WTC11 (cell line): ENCODE data around the gene FBXL7. TPM values are rescaled to one million over a fixed set of nuclear protein-coding genes. Genes with fewer than 3 reads are reported as not detected.

Experiments used
- ATAC-seq: fragments of 200-7000 bp; cut with Tn5 transposase; 2 replicates; pipeline ENCODE4 v1.10.0; 2021; ENCODE audit warnings: mild to moderate bottlenecking, moderate library complexity
- CTCF ChIA-PET: fragments of 300-600 bp; sonication (Branson Sonifier 250); formaldehyde crosslinking; loops from one replicate; lab custom pipeline; 2021; ENCODE audit warnings: antibody characterized with exemption; lab: Charles Lee
- POLR2A ChIA-PET: fragments of 350-600 bp; sonication (Branson Sonifier 250); formaldehyde crosslinking; loops from one replicate; lab custom pipeline; 2021; ENCODE audit warnings: antibody characterized with exemption; lab: Charles Lee
- DNase-seq: peaks from one replicate; pipeline ENCODE4 v3.0.0; 2021; ENCODE audit warnings: low spot score
- H3K27ac Mint-ChIP-seq: 2 replicates; pipeline ENCODE4 v1.8.0; 2021; ENCODE audit warnings: mixed read lengths
- H3K27me3 Mint-ChIP-seq: 2 replicates; pipeline ENCODE4 v1.8.0; 2021; ENCODE audit warnings: low read depth, mild to moderate bottlenecking, moderate library complexity, mixed read lengths
- H3K36me3 Mint-ChIP-seq: 2 replicates; pipeline ENCODE4 v1.8.0; 2021; ENCODE audit warnings: mixed read lengths
- H3K4me1 Mint-ChIP-seq: 2 replicates; pipeline ENCODE4 v1.8.0; 2022; ENCODE audit warnings: mixed read lengths
- H3K4me3 Mint-ChIP-seq: 2 replicates; pipeline ENCODE4 v1.8.0; 2021; ENCODE audit warnings: mild to moderate bottlenecking, moderate library complexity, mixed read lengths
- H3K9me3 Mint-ChIP-seq: 2 replicates; pipeline ENCODE4 v1.8.0; 2021; ENCODE audit warnings: mixed read lengths
- CBFB ChIP-seq: sonication (generic); formaldehyde crosslinking; IDR thresholded peaks from 2 replicates; pipeline ENCODE4 v1.8.1; 2022; ENCODE audit warnings: mild to moderate bottlenecking, low read depth, missing genetic modification reagents
- E2F4 ChIP-seq: sonication (generic); formaldehyde crosslinking; IDR thresholded peaks from 2 replicates; pipeline ENCODE4 v1.8.1; 2022; ENCODE audit warnings: low read depth, mild to moderate bottlenecking, moderate library complexity, missing genetic modification reagents, borderline replicate concordance
- E2F5 ChIP-seq: sonication (generic); formaldehyde crosslinking; IDR thresholded peaks from 2 replicates; pipeline ENCODE4 v1.8.1; 2022; ENCODE audit warnings: mild to moderate bottlenecking, moderate library complexity, missing genetic modification reagents
- ESRRA ChIP-seq: sonication (generic); formaldehyde crosslinking; IDR thresholded peaks from 2 replicates; pipeline ENCODE4 v1.8.1; 2022; ENCODE audit warnings: mild to moderate bottlenecking, missing genetic modification reagents, borderline replicate concordance
- JAZF1 ChIP-seq: fragments of 250-450 bp; sonication (Bioruptor Pico); IDR thresholded peaks from 2 replicates; pipeline ENCODE4 v1.9.0; 2021; ENCODE audit warnings: moderate library complexity, mild to moderate bottlenecking, inconsistent platforms
- KAT7 ChIP-seq: sonication (generic); formaldehyde crosslinking; IDR thresholded peaks from 2 replicates; pipeline ENCODE4 v1.8.1; 2023; ENCODE audit warnings: missing genetic modification reagents, mild to moderate bottlenecking, borderline replicate concordance
- MXD4 ChIP-seq: fragments of 250-450 bp; sonication (Bioruptor Pico); IDR thresholded peaks from 2 replicates; pipeline ENCODE4 v1.8.0; 2021; ENCODE audit warnings: mild to moderate bottlenecking, moderate library complexity, borderline replicate concordance
- NFE2L1 ChIP-seq: sonication (generic); formaldehyde crosslinking; IDR thresholded peaks from 2 replicates; pipeline ENCODE4 v1.8.1; 2023; ENCODE audit warnings: missing genetic modification reagents
- NR2C2 ChIP-seq: sonication (generic); formaldehyde crosslinking; IDR thresholded peaks from 2 replicates; pipeline ENCODE4 v1.8.0; 2022; ENCODE audit warnings: mild to moderate bottlenecking, missing genetic modification reagents
- OVOL2 ChIP-seq: fragments of 250-450 bp; sonication (Bioruptor Pico); IDR thresholded peaks from 2 replicates; pipeline ENCODE4 v1.9.0; 2021; ENCODE audit warnings: mild to moderate bottlenecking, borderline replicate concordance
- RELA ChIP-seq: sonication (generic); formaldehyde crosslinking; IDR thresholded peaks from 2 replicates; pipeline ENCODE4 v1.8.1; 2022; ENCODE audit warnings: missing genetic modification reagents, mild to moderate bottlenecking, borderline replicate concordance
- TEAD1 ChIP-seq: sonication (generic); formaldehyde crosslinking; IDR thresholded peaks from 2 replicates; pipeline ENCODE4 v1.8.0; 2022; ENCODE audit warnings: mild to moderate bottlenecking, missing genetic modification reagents
- ZBTB21 ChIP-seq: sonication (generic); formaldehyde crosslinking; IDR thresholded peaks from 2 replicates; pipeline ENCODE4 v1.8.1; 2023; ENCODE audit warnings: mild to moderate bottlenecking, missing genetic modification reagents, borderline replicate concordance
- ZNF121 ChIP-seq: sonication (generic); formaldehyde crosslinking; IDR thresholded peaks from 2 replicates; pipeline ENCODE4 v1.8.0; 2023; ENCODE audit warnings: missing genetic modification reagents
- ZNF219 ChIP-seq: sonication (generic); formaldehyde crosslinking; IDR thresholded peaks from 2 replicates; pipeline ENCODE4 v1.8.0; 2023; ENCODE audit warnings: missing genetic modification reagents, mild to moderate bottlenecking, borderline replicate concordance
- ZNF317 ChIP-seq: sonication (generic); formaldehyde crosslinking; IDR thresholded peaks from 2 replicates; pipeline ENCODE4 v1.8.1; 2023; ENCODE audit warnings: low read depth, mild to moderate bottlenecking, moderate library complexity, missing genetic modification reagents, borderline replicate concordance
- ZNF396 ChIP-seq: fragments of 250-450 bp; sonication (Bioruptor Pico); IDR thresholded peaks from 2 replicates; pipeline ENCODE4 v1.8.0; 2021; ENCODE audit warnings: mild to moderate bottlenecking, moderate library complexity, borderline replicate concordance
- ZNF512 ChIP-seq: sonication (generic); formaldehyde crosslinking; IDR thresholded peaks from 2 replicates; pipeline ENCODE4 v1.8.1; 2022; ENCODE audit warnings: missing genetic modification reagents, borderline replicate concordance
- total RNA-seq: library from RNA; stranded (reverse); gene quantifications from 3 replicates; pipeline ENCODE4 v1.2.3, GENCODE V29; 2021
- TF ChIP-seq, protein P1 (sequence below): sonication (generic); formaldehyde crosslinking; IDR thresholded peaks from 2 replicates; pipeline ENCODE4 v1.8.0; 2023; ENCODE audit warnings: mild to moderate bottlenecking, missing genetic modification reagents
- TF ChIP-seq, protein P2 (sequence below): sonication (generic); formaldehyde crosslinking; IDR thresholded peaks from 2 replicates; pipeline ENCODE4 v1.8.0; 2022; ENCODE audit warnings: mild to moderate bottlenecking, missing genetic modification reagents
- TF ChIP-seq, protein P3 (sequence below): fragments of 250-450 bp; sonication (Bioruptor Pico); IDR thresholded peaks from 2 replicates; pipeline ENCODE4 v1.9.0; 2021; ENCODE audit warnings: mild to moderate bottlenecking

Gene FBXL7
- total RNA-seq, 1 experiment from 2014 or later: 13.8 TPM

DNA sequence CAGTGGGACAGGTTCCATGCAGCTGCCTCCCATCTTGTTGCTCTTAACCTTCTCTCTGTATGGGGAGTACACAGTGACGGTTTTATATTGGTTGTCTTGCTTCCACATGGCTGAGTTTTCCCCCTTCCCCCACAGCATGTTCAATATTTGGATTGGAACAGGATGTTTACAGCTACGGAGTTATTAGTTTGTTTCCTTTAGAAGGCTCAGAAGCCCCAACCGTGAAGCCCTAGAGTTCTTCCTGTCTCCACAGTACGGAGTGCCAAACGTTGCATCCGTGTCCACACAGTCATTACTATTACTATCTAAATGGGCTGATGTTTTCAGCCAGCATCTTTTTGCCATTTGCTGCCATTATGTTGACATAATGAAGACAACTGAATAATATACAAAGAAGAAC is 402.1 kb downstream of the FBXL7 start:
- TF ChIP-seq ZNF317 (CRISPR knock-in tag): no peak
- TF ChIP-seq, protein P1, sequence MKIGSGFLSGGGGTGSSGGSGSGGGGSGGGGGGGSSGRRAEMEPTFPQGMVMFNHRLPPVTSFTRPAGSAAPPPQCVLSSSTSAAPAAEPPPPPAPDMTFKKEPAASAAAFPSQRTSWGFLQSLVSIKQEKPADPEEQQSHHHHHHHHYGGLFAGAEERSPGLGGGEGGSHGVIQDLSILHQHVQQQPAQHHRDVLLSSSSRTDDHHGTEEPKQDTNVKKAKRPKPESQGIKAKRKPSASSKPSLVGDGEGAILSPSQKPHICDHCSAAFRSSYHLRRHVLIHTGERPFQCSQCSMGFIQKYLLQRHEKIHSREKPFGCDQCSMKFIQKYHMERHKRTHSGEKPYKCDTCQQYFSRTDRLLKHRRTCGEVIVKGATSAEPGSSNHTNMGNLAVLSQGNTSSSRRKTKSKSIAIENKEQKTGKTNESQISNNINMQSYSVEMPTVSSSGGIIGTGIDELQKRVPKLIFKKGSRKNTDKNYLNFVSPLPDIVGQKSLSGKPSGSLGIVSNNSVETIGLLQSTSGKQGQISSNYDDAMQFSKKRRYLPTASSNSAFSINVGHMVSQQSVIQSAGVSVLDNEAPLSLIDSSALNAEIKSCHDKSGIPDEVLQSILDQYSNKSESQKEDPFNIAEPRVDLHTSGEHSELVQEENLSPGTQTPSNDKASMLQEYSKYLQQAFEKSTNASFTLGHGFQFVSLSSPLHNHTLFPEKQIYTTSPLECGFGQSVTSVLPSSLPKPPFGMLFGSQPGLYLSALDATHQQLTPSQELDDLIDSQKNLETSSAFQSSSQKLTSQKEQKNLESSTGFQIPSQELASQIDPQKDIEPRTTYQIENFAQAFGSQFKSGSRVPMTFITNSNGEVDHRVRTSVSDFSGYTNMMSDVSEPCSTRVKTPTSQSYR (CRISPR knock-in tag): no peak
- TF ChIP-seq NFE2L1: no peak
- no peak for TF ChIP-seq ZBTB21 (CRISPR knock-in tag)
- no peak for TF ChIP-seq ZNF512 (CRISPR knock-in tag)
- TF ChIP-seq JAZF1 (CRISPR knock-in tag): no peak
- no peak for TF ChIP-seq E2F5 (CRISPR knock-in tag)
- TF ChIP-seq, protein P2, sequence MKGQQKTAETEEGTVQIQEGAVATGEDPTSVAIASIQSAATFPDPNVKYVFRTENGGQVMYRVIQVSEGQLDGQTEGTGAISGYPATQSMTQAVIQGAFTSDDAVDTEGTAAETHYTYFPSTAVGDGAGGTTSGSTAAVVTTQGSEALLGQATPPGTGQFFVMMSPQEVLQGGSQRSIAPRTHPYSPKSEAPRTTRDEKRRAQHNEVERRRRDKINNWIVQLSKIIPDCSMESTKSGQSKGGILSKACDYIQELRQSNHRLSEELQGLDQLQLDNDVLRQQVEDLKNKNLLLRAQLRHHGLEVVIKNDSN (CRISPR knock-in tag): no peak
- TF ChIP-seq TEAD1 (CRISPR knock-in tag): no peak
- TF ChIP-seq, protein P3, sequence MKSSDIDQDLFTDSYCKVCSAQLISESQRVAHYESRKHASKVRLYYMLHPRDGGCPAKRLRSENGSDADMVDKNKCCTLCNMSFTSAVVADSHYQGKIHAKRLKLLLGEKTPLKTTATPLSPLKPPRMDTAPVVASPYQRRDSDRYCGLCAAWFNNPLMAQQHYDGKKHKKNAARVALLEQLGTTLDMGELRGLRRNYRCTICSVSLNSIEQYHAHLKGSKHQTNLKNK (CRISPR knock-in tag): no peak
- TF ChIP-seq NR2C2 (CRISPR knock-in tag): no peak
- TF ChIP-seq MXD4 (CRISPR knock-in tag): no peak
- no peak for TF ChIP-seq E2F4 (CRISPR knock-in tag)
- TF ChIP-seq ZNF396 (CRISPR knock-in tag): no peak
- POLR2A ChIA-PET: no interaction called here
- Mint-ChIP-seq H3K4me3 (no peak overlapping the region), H3K27me3 (no peaks in the 10 kb centered on the region), H3K36me3 (no peaks in the 10 kb centered on the region), H3K27ac (no peak overlapping the region), H3K9me3 (no peaks in the 10 kb centered on the region), H3K4me1 (0 out of 2 replicates have a peak, but pooled peaks cover 2% of the 10 kb centered on the region)
- no peak for ATAC-seq
- DNase-seq: no peak
- CTCF ChIA-PET: no interaction called here

DNA sequence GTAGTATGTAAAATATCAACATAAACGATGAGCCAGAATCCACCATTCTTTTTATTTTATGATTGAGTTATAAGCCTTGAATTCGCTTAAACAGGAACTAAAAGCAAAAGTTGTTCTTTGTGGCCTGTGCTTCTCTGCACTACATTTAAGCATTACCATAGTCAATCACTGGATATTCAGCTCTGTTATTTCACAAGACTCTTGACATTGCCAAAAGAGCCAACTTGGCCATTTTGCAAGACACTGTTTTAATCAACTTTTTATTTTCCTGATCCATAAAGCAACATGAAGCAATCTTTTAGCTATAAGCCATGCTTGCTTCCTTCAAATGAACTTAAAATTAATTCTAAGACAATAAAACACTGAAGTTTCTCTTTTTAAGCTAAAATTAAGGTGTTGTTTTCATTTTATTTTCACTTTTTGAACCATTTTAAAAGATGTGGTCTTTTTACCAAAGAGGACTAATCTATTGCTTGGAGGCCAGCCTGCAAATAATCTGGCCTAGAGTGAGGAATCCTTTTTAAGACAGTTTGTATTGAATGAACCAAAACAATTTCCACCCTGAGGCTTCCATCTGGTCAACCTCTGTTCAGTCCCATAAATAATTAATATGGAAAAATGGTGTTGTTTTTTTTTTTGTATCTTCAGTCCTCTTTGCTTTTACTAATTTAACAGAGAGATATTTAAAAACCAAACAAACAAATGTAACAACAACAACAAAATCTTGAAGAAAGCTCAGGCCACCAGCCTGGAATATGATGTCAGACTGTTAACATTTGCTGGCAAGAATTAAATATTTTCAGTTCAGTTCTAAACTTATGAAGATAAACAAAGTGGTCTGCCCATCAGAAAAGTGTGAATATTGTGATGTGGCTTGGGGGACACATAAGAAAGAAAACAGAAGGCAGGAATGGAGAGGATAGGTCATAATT is 405.2 kb downstream of the FBXL7 start:
- H3K27ac Mint-ChIP-seq: no peak overlapping the region
- TF ChIP-seq ZNF121 (CRISPR knock-in tag) (no peak), OVOL2 (CRISPR knock-in tag) (no peak), CBFB (no peak), RELA (no peak), ESRRA (CRISPR knock-in tag) (no peak), NFE2L1 (no peak), KAT7 (CRISPR knock-in tag) (no peak), ZNF219 (CRISPR knock-in tag) (no peak)
- H3K36me3 Mint-ChIP-seq: no peaks in the 10 kb centered on the region
- no peak overlapping the region for H3K4me3 Mint-ChIP-seq
- H3K4me1 Mint-ChIP-seq: no peaks in the 10 kb centered on the region
- no peaks in the 10 kb centered on the region for H3K27me3 Mint-ChIP-seq
- no peaks in the 10 kb centered on the region for H3K9me3 Mint-ChIP-seq
- ATAC-seq (no peak), DNase-seq (no peak)
- ChIA-PET CTCF (no interaction called here), POLR2A (interaction anchor here (0.7 kb wide), 1 partner anchor 704 kb away, joined by 3 read pairs; no protein-coding TSS in a partner anchor)
